Measurements from ENCODE around the gene SOX12.

SOX12 gene

GRCh38 chr20:308427-309038 is 16.8 kb upstream of the SOX12 start:
- no peaks in the 10 kb centered on the region for H3K27me3 ChIP-seq (ENCODE audit: control insufficient read depth, insufficient read depth, low read length)
- H3K36me3 ChIP-seq (ENCODE audit: control insufficient read depth, low read depth, low read length), result no peaks in the 10 kb centered on the region
- no peak overlapping the region for H3K27ac ChIP-seq (ENCODE audit: low read length)
- peaks cover 21% of the 10 kb centered on the region for H3K4me1 ChIP-seq (ENCODE audit: control insufficient read depth, low read depth, low read length)
- no peaks in the 10 kb centered on the region for H3K9me3 ChIP-seq (ENCODE audit: control insufficient read depth, low read depth, low read length)
- H3K9ac ChIP-seq (ENCODE audit: low read length), result no peak overlapping the region
- H3K4me3 ChIP-seq (ENCODE audit: low read length), result no peak overlapping the region

GRCh38 chr20:309306-309840 is 16.0 kb upstream of the SOX12 start:
- Histone ChIP-seq H3K27me3 (ENCODE audit: control insufficient read depth, insufficient read depth, low read length) (no peaks in the 10 kb centered on the region), H3K4me3 (ENCODE audit: low read length) (peak overlapping the region; percentile 66), H3K36me3 (ENCODE audit: control insufficient read depth, low read depth, low read length) (no peaks in the 10 kb centered on the region), H3K9ac (ENCODE audit: low read length) (peak overlapping the region; percentile 76), H3K27ac (ENCODE audit: low read length) (peak overlapping the region; percentile 78), H3K9me3 (ENCODE audit: control insufficient read depth, low read depth, low read length) (no peaks in the 10 kb centered on the region), H3K4me1 (ENCODE audit: control insufficient read depth, low read depth, low read length) (peaks cover 21% of the 10 kb centered on the region)

GRCh38 chr20:309841-310644 is 15.3 kb upstream of the SOX12 start:
- peak overlapping the region; percentile 76 for H3K9ac ChIP-seq (ENCODE audit: low read length)
- peak overlapping the region; percentile 78 for H3K27ac ChIP-seq (ENCODE audit: low read length)
- no peaks in the 10 kb centered on the region for H3K27me3 ChIP-seq (ENCODE audit: control insufficient read depth, insufficient read depth, low read length)
- H3K4me1 ChIP-seq (ENCODE audit: control insufficient read depth, low read depth, low read length), result peaks cover 21% of the 10 kb centered on the region
- peak overlapping the region; percentile 66 for H3K4me3 ChIP-seq (ENCODE audit: low read length)
- no peaks in the 10 kb centered on the region for H3K9me3 ChIP-seq (ENCODE audit: control insufficient read depth, low read depth, low read length)
- H3K36me3 ChIP-seq (ENCODE audit: control insufficient read depth, low read depth, low read length), result no peaks in the 10 kb centered on the region

- no peak overlapping the region for H3K4me3 ChIP-seq (ENCODE audit: low read length)
- peaks cover 21% of the 10 kb centered on the region for H3K4me1 ChIP-seq (ENCODE audit: control insufficient read depth, low read depth, low read length)
- H3K27me3 ChIP-seq (ENCODE audit: control insufficient read depth, insufficient read depth, low read length), result no peaks in the 10 kb centered on the region
- no peak overlapping the region for H3K9ac ChIP-seq (ENCODE audit: low read length)
- H3K36me3 ChIP-seq (ENCODE audit: control insufficient read depth, low read depth, low read length), result no peaks in the 10 kb centered on the region
- H3K27ac ChIP-seq (ENCODE audit: low read length), result no peak overlapping the region
- H3K9me3 ChIP-seq (ENCODE audit: control insufficient read depth, low read depth, low read length), result no peaks in the 10 kb centered on the region
These were observed 14.7 kb upstream of the SOX12 start for GRCh38 chr20:310645-311044.

- H3K9me3 ChIP-seq (ENCODE audit: control insufficient read depth, low read depth, low read length), result no peaks in the 10 kb centered on the region
- no peak overlapping the region for H3K9ac ChIP-seq (ENCODE audit: low read length)
- H3K27me3 ChIP-seq (ENCODE audit: control insufficient read depth, insufficient read depth, low read length), result no peaks in the 10 kb centered on the region
- no peak overlapping the region for H3K27ac ChIP-seq (ENCODE audit: low read length)
- peaks cover 21% of the 10 kb centered on the region for H3K4me1 ChIP-seq (ENCODE audit: control insufficient read depth, low read depth, low read length)
- H3K36me3 ChIP-seq (ENCODE audit: control insufficient read depth, low read depth, low read length), result no peaks in the 10 kb centered on the region
- no peak overlapping the region for H3K4me3 ChIP-seq (ENCODE audit: low read length)
These were observed 13.7 kb upstream of the SOX12 start for GRCh38 chr20:311609-312008.

GRCh38 chr20:312067-312466 is 13.3 kb upstream of the SOX12 start:
- H3K4me3 ChIP-seq (ENCODE audit: low read length), result no peak overlapping the region
- no peaks in the 10 kb centered on the region for H3K9me3 ChIP-seq (ENCODE audit: control insufficient read depth, low read depth, low read length)
- no peaks in the 10 kb centered on the region for H3K36me3 ChIP-seq (ENCODE audit: control insufficient read depth, low read depth, low read length)
- no peak overlapping the region for H3K9ac ChIP-seq (ENCODE audit: low read length)
- H3K27ac ChIP-seq (ENCODE audit: low read length), result no peak overlapping the region
- H3K4me1 ChIP-seq (ENCODE audit: control insufficient read depth, low read depth, low read length), result peaks cover 21% of the 10 kb centered on the region
- no peaks in the 10 kb centered on the region for H3K27me3 ChIP-seq (ENCODE audit: control insufficient read depth, insufficient read depth, low read length)

GRCh38 chr20:312866-313265 is 12.5 kb upstream of the SOX12 start:
- Histone ChIP-seq H3K36me3 (ENCODE audit: control insufficient read depth, low read depth, low read length) (no peaks in the 10 kb centered on the region), H3K4me3 (ENCODE audit: low read length) (no peak overlapping the region), H3K27ac (ENCODE audit: low read length) (no peak overlapping the region), H3K9me3 (ENCODE audit: control insufficient read depth, low read depth, low read length) (no peaks in the 10 kb centered on the region), H3K4me1 (ENCODE audit: control insufficient read depth, low read depth, low read length) (peaks cover 20% of the 10 kb centered on the region), H3K27me3 (ENCODE audit: control insufficient read depth, insufficient read depth, low read length) (no peaks in the 10 kb centered on the region), H3K9ac (ENCODE audit: low read length) (no peak overlapping the region)

- Histone ChIP-seq H3K36me3 (ENCODE audit: control insufficient read depth, low read depth, low read length) (no peaks in the 10 kb centered on the region), H3K27me3 (ENCODE audit: control insufficient read depth, insufficient read depth, low read length) (no peaks in the 10 kb centered on the region), H3K9me3 (ENCODE audit: control insufficient read depth, low read depth, low read length) (no peaks in the 10 kb centered on the region), H3K27ac (ENCODE audit: low read length) (no peak overlapping the region), H3K4me3 (ENCODE audit: low read length) (no peak overlapping the region), H3K4me1 (ENCODE audit: control insufficient read depth, low read depth, low read length) (peaks cover 15% of the 10 kb centered on the region), H3K9ac (ENCODE audit: low read length) (no peak overlapping the region)
These were observed 11.9 kb upstream of the SOX12 start for GRCh38 chr20:313402-313801.

GRCh38 chr20:313948-314347 is 11.4 kb upstream of the SOX12 start:
- Histone ChIP-seq H3K4me3 (ENCODE audit: low read length) (no peak overlapping the region), H3K4me1 (ENCODE audit: control insufficient read depth, low read depth, low read length) (peaks cover 12% of the 10 kb centered on the region), H3K9ac (ENCODE audit: low read length) (no peak overlapping the region), H3K36me3 (ENCODE audit: control insufficient read depth, low read depth, low read length) (no peaks in the 10 kb centered on the region), H3K27ac (ENCODE audit: low read length) (no peak overlapping the region), H3K9me3 (ENCODE audit: control insufficient read depth, low read depth, low read length) (no peaks in the 10 kb centered on the region), H3K27me3 (ENCODE audit: control insufficient read depth, insufficient read depth, low read length) (no peaks in the 10 kb centered on the region)

GRCh38 chr20:316316-317068 is 8.9 kb upstream of the SOX12 start:
- Histone ChIP-seq H3K27me3 (ENCODE audit: control insufficient read depth, insufficient read depth, low read length) (no peaks in the 10 kb centered on the region), H3K27ac (ENCODE audit: low read length) (no peak overlapping the region), H3K36me3 (ENCODE audit: control insufficient read depth, low read depth, low read length) (no peaks in the 10 kb centered on the region), H3K4me1 (ENCODE audit: control insufficient read depth, low read depth, low read length) (no peaks in the 10 kb centered on the region), H3K9me3 (ENCODE audit: control insufficient read depth, low read depth, low read length) (no peaks in the 10 kb centered on the region), H3K9ac (ENCODE audit: low read length) (no peak overlapping the region), H3K4me3 (ENCODE audit: low read length) (no peak overlapping the region)

GRCh38 chr20:324177-325044 is 941 bp upstream of the SOX12 start:
- Histone ChIP-seq H3K27ac (ENCODE audit: low read length) (peak overlapping the region; percentile 12), H3K36me3 (ENCODE audit: control insufficient read depth, low read depth, low read length) (no peaks in the 10 kb centered on the region), H3K9me3 (ENCODE audit: control insufficient read depth, low read depth, low read length) (no peaks in the 10 kb centered on the region), H3K4me1 (ENCODE audit: control insufficient read depth, low read depth, low read length) (peaks cover 25% of the 10 kb centered on the region), H3K4me3 (ENCODE audit: low read length) (peak overlapping the region; percentile 87), H3K27me3 (ENCODE audit: control insufficient read depth, insufficient read depth, low read length) (no peaks in the 10 kb centered on the region), H3K9ac (ENCODE audit: low read length) (peak overlapping the region; percentile 78)
